ENCODE results near the gene ANTKMT.
"Not testable (repeated sequence)": the region's sequence is repeated elsewhere in the genome, so short reads cannot be mapped to it uniquely, and the experiment has no call there.

ANTKMT gene

GRCh38 chr16:681746-682427 is 39.1 kb upstream of the ANTKMT start:
- no peak for DNase-seq (ENCODE audit: low spot score)

GRCh38 chr16:682493-683395 is 38.2 kb upstream of the ANTKMT start:
- DNase-seq (ENCODE audit: low spot score), result no peak

GRCh38 chr16:683396-684070 is 37.4 kb upstream of the ANTKMT start:
- DNase-seq (ENCODE audit: low spot score), result no peak

GRCh38 chr16:684071-684794 is 36.7 kb upstream of the ANTKMT start, which contains the start of gene JMJD8:
JMJD8 (minus strand) TSS chr16:684334; CDS start chr16:684319, 15 bp downstream.
- DNase-seq (ENCODE audit: low spot score), result peak; percentile 95

GRCh38 chr16:684961-685696 is 35.8 kb upstream of the ANTKMT start:
- DNase-seq (ENCODE audit: low spot score), result peak; percentile 88

- peak; percentile 63 for DNase-seq (ENCODE audit: low spot score)
Observed at GRCh38 chr16:685967-686366, 35.0 kb upstream of the ANTKMT start.

- no peak for DNase-seq (ENCODE audit: low spot score)
Observed at GRCh38 chr16:686459-687260, 34.3 kb upstream of the ANTKMT start.

GRCh38 chr16:687499-687898 is 33.4 kb upstream of the ANTKMT start:
- DNase-seq (ENCODE audit: low spot score), result no peak

- no peak for DNase-seq (ENCODE audit: low spot score)
Observed at GRCh38 chr16:689175-689897, 31.6 kb upstream of the ANTKMT start.

- not testable (repeated sequence) for DNase-seq (ENCODE audit: low spot score)
Observed at GRCh38 chr16:691242-691641, 29.7 kb upstream of the ANTKMT start.

GRCh38 chr16:692356-693108 is 28.4 kb upstream of the ANTKMT start:
- DNase-seq (ENCODE audit: low spot score), result no peak

- no peak for DNase-seq (ENCODE audit: low spot score)
Observed at GRCh38 chr16:693364-693763, 27.6 kb upstream of the ANTKMT start.

GRCh38 chr16:693766-694165 is 27.2 kb upstream of the ANTKMT start:
- DNase-seq (ENCODE audit: low spot score), result no peak

- no peak for DNase-seq (ENCODE audit: low spot score)
Observed at GRCh38 chr16:694187-694862, 26.6 kb upstream of the ANTKMT start.

GRCh38 chr16:694863-695354 is 26.0 kb upstream of the ANTKMT start:
- DNase-seq (ENCODE audit: low spot score), result no peak

GRCh38 chr16:695355-696089 is 25.4 kb upstream of the ANTKMT start:
- peak; percentile 90 for DNase-seq (ENCODE audit: low spot score)

- DNase-seq (ENCODE audit: low spot score), result no peak
Observed at GRCh38 chr16:698911-699671, 21.9 kb upstream of the ANTKMT start.

All from SW480 (cell line).